GM21619 (cell line): ENCODE data around the gene DNAJC13.
A peak's percentile ranks its signal among the peaks of the same experiment; 100 is the strongest.

Source experiments
- ATAC-seq: cut with Tn5 transposase; IDR thresholded peaks from one replicate; pipeline ENCODE4 v1.9.1; 2021; ENCODE audit not compliant: unreplicated experiment

Gene DNAJC13

GRCh38 chr3:132461544-132461943 lies 44.2 kb downstream of the DNAJC13 start:
- ATAC-seq: no peak

- ATAC-seq: no peak
Measured at GRCh38 chr3:132464066-132464465, 46.8 kb downstream of the DNAJC13 start.

DNA sequence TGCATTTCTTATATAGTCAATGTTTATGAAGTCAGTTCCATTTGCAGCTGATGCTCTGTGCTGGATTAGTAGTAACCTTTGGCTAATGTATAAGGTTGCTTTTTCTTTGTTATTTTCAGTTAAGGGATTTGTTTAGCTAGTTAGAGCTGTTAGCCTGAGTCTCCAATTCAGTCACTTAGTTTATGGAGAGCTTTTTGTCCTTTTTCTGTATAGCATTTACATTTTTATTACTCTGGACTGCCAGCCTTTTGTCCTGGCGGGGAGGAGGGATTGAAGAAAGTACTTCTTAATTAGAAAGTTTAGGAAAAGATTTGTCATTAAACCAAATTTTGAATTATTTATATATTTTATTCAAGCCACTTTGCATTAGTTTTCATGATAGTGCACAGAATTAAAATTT lies 52.0 kb downstream of the DNAJC13 start:
- no peak for ATAC-seq

- no peak for ATAC-seq
Measured at GRCh38 chr3:132486099-132486498, 68.8 kb downstream of the DNAJC13 start.

- no peak for ATAC-seq
Measured at GRCh38 chr3:132488151-132488550, 70.8 kb downstream of the DNAJC13 start.

DNA sequence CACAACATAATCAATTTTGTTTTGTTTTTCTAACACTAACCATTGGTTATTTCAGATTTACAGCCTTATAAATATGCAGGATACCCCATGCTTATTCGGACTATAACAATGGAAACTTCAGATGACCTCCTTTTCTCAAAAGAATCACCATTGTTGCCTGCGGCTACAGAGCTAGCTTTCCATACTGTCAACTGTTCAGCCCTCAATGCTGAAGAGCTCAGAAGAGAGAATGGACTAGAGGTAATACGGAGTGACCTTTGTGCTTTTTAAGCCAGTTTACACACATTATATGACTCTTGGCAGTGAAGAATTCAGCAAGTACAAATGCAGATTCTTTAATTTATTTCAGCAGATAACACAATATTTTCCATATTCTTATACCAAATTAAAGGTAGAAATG lies 81.8 kb downstream of the DNAJC13 start:
- no peak for ATAC-seq

- ATAC-seq: no peak
Measured at GRCh38 chr3:132503559-132503958, 86.3 kb downstream of the DNAJC13 start.

GRCh38 chr3:132504375-132504933 lies 87.2 kb downstream of the DNAJC13 start:
- no peak for ATAC-seq

DNA sequence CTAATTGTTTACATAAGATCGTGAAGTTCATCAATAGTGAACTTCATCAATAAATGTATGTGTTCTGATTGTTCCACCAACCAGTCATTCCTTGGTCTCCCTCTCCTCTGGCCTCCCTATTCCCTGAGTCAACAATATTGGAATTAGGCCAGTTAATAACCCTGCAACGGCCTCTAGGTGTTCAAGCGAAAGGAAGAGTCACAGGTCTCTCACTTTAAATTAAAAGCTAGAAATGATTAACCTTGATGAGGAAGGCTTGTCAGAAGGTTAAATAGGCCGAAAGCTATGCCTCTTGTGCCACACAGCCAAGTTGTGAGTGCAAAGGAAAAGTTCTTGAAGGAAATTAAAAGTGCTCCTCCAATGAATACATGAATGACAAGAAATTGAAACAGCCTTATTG lies 90.4 kb downstream of the DNAJC13 start:
- ATAC-seq: no peak

GRCh38 chr3:132509096-132509495 lies 91.8 kb downstream of the DNAJC13 start:
- ATAC-seq: no peak

DNA sequence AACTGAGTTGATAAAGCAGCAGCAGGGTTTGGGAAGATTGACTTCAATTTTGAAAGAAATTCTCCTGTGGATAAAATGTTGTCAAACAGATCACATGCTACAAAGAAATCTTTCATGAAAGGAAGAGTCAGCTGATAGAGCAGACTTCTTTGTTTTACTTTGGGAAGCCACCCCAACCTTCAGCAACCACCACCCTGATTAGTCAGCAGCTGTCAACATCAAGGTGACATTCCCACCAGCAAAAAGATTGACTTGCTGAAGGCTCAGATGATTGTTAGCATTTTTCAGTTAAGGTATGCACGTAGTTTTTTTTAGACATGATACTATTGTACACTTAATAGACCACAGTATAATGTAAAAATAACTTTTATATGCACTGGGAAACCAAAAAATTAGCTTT lies 92.2 kb downstream of the DNAJC13 start:
- no peak for ATAC-seq

DNA sequence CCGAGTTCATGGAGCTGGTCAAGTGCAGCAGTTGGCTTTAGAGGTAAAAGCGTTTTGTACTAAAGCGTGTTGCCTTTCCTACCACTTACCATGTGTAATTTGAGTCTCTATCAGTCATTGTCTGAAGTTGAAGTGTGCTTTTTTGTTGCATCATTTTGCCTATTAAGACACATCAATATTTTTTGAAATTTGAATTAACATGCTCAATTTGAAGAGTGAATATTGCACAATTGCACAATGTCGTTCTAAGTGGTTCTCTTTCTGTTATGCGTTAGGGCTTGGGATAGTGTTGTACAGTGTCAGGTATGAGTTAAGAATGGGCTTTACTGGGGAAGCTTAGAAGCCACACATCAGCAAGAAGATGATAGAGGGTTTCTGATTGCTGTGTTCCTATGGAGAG lies 95.8 kb downstream of the DNAJC13 start:
- ATAC-seq: no peak

DNA sequence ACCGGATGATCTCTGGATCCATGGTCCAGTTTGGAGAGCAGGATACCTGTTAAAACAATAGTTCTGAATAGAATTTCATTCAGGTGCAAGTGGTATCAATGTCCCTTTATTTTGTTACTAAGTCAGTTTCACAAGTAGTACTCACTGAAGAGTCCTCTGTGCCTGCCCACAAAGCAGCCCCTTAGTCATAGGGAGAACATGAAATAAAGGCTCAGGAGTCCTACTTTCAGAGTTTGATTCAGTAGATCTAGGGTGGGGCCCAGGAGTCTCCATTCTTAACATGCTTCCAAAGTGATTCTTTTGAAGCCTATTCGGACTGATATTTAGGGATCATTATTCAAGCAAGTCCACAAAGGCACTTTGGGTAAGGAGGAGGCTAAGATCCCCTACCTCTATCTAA lies 100.0 kb downstream of the DNAJC13 start:
- ATAC-seq: no peak

- ATAC-seq: no peak
Measured at GRCh38 chr3:132519914-132520313, 102.6 kb downstream of the DNAJC13 start.

GRCh38 chr3:132521901-132522300 lies 104.6 kb downstream of the DNAJC13 start:
- ATAC-seq: no peak

DNA sequence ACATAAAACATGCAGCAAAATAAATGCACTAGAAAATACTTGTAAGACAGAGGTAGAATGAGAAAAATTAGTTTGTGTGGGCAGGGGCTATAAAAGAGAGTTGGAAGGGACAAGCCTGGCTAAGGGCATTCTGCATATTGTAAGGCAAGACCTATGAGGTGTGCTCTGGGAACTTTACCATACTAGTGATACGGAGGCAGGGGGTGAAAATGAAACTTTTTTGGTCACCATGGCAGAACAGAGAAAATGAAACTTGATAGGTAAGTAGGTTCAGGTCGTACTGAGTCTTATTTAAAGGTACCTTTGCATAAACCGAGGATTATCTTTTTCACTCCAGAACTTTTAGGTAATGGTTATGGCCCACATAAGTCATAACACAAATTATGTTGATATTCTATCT lies 105.1 kb downstream of the DNAJC13 start:
- peak; percentile 89 for ATAC-seq

DNA sequence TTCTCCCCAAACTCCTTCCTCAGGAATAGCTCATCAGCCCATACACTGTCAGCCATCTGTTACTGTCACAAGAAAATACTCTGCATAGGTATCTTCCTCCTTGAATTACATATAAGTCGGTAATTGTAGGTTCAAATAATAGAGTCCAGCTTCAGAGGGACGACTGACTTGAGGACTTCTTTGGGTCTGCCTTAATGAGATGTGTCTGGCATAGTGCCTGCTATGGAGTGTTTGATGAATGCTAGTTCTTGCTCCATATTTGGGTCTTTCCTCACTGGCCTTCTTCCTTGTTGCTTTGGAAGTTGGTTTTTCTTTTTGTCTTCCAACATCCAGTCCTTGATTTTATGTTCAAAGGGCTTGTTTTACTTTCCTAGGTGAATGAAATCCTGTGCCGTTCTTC lies 113.3 kb downstream of the DNAJC13 start:
- ATAC-seq: no peak

DNA sequence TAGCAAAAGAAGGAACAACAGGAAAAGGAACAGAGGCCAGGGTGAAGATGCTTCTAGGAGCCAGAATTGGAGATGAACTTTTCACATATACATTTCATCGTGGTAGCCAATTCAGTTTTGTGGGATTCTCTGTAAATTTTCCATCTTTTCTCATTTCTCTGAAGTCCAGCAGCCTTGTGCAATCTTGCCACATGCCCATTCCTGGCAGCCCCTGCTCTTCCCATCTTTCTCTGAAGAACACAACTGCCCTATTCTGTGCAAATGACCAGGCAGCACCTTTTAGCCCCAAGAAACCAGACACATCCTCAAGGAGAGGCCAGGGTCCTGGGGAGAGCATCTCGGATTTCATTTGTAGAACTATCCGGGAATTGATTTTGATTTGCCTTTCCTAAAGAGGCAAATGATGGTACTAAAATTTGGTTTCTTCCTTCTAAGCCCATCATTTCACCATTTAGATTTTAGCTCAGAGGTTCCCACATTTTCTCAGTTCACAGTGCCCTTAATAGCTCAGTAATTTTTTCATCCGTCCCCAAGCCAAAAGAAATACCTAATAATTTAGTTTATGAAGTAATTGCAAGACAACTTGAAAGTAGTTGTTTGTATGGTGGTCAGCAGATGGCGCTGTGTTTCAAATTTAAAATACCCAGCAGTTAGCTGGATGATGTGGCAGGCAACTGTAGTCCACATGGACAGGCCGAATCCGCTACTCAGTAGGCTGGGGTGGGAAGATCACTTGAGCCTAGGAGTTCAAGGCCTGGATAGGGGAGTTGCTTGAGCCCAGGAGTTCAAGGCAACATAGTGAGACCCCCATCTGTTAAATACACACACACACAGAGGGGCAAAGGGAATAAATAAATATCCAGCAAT lies 118.5 kb downstream of the DNAJC13 start:
- no peak for ATAC-seq

DNA sequence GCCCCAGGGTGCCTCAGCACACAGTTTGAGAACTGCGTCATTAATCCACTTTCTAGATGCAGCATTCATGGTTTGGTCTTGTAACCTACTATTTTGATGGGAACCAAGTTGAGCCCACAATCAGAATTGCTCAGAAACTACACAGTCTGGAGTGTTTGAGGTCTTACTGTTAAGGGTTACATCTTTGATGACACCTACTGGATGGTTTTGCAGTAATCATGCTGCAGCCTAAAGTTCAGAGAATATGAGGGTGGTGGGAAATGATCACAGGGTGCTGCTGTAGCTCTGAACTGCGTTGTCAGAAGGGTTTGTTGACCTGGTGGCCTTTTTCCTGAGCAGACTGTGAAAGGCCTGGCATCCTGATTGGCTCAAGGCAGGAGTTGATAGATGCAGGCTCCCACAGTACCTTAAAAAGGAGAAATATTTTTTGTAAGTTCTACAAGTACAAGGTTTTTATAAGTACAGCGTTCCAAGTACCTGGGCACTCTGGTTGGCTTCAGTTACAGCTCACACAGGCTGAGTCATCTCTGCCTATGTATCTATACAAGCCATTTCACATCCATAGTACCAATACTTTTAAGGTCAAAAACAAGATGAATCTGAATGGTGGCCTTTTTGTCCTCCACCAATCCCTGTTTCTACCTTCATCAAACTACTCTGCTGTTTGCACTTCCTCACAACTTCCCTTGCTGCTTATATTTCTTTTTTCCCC lies 119.3 kb downstream of the DNAJC13 start:
- ATAC-seq: no peak

DNA sequence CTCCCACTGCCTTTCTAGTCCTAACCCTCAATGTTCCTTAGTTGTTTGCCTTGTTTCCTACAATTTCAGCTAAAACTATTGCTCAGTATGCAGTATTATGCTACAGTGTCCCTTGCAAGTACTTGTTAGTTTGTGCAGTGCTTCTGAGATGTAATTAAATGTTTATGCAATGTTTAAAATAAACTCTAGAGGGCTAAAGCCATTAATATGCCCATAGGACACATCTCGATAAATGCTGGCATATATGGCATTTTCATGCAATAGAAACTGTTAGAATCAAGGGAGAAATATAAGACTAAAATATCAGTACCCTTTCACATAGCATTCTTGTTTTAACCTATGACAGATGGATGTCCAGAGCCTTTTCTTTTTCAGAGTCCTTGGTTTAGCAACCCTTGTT lies 120.0 kb downstream of the DNAJC13 start:
- ATAC-seq: no peak

GRCh38 chr3:132538072-132538471 lies 120.8 kb downstream of the DNAJC13 start:
- ATAC-seq: no peak

GRCh38 chr3:132539681-132540080 lies 122.4 kb downstream of the DNAJC13 start:
- no peak for ATAC-seq
